ENCODE results near the gene TBC1D4.
"Not testable (repeated sequence)": the region's sequence is repeated elsewhere in the genome, so short reads cannot be mapped to it uniquely, and the experiment has no call there.

The TBC1D4 gene

GRCh38 chr13:75305059-75305458, 176.9 kb downstream of the TBC1D4 start:
- Histone ChIP-seq H3K9ac (ENCODE audit: low read length in 2 of 2) (no peak overlapping the region), H3K36me3 (ENCODE audit: control insufficient read depth in 2 of 2, insufficient read depth in 2 of 2, low read length in 2 of 2) (no peaks in the 10 kb centered on the region), H3K9me3 (ENCODE audit: control insufficient read depth in 2 of 2, low read length in 2 of 2) (no peaks in the 10 kb centered on the region), H3K4me1 (ENCODE audit: control insufficient read depth, insufficient read depth, low read length) (no peaks in the 10 kb centered on the region), H3K27me3 (ENCODE audit: control insufficient read depth in 1 of 2, insufficient read depth in 2 of 2, low read length in 2 of 2) (no peaks in the 10 kb centered on the region), H3K27ac (ENCODE audit: low read length) (no peak overlapping the region), H3K4me3 (ENCODE audit: low read length in 2 of 2) (no peak overlapping the region)

DNA sequence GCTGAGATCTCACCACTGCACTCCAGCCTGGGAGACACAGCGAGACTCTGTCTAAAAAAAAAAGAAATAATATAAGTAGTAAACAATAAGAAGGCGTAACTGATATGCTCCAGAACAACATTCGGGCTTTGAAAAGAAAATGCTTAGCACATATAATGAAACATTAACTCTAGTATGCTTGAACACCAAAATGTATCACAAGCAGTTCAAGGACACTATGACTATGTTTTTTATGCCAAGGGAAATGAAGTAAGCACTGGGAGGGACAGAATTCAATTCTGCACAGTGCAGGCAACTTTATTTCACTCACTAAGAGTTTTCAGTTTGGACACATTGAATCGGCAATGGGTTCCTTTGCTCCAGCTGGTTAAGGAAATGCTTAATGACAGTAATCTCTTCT, 178.7 kb downstream of the TBC1D4 start:
- H3K27ac ChIP-seq (ENCODE audit: low read length), result no peak overlapping the region
- no peak overlapping the region for H3K9ac ChIP-seq (ENCODE audit: low read length in 2 of 2)
- no peaks in the 10 kb centered on the region for H3K9me3 ChIP-seq (ENCODE audit: control insufficient read depth in 2 of 2, low read length in 2 of 2)
- no peak overlapping the region for H3K4me3 ChIP-seq (ENCODE audit: low read length in 2 of 2)
- H3K4me1 ChIP-seq (ENCODE audit: control insufficient read depth, insufficient read depth, low read length), result no peaks in the 10 kb centered on the region
- no peaks in the 10 kb centered on the region for H3K27me3 ChIP-seq (ENCODE audit: control insufficient read depth in 1 of 2, insufficient read depth in 2 of 2, low read length in 2 of 2)
- H3K36me3 ChIP-seq (ENCODE audit: control insufficient read depth in 2 of 2, insufficient read depth in 2 of 2, low read length in 2 of 2), result no peaks in the 10 kb centered on the region

DNA sequence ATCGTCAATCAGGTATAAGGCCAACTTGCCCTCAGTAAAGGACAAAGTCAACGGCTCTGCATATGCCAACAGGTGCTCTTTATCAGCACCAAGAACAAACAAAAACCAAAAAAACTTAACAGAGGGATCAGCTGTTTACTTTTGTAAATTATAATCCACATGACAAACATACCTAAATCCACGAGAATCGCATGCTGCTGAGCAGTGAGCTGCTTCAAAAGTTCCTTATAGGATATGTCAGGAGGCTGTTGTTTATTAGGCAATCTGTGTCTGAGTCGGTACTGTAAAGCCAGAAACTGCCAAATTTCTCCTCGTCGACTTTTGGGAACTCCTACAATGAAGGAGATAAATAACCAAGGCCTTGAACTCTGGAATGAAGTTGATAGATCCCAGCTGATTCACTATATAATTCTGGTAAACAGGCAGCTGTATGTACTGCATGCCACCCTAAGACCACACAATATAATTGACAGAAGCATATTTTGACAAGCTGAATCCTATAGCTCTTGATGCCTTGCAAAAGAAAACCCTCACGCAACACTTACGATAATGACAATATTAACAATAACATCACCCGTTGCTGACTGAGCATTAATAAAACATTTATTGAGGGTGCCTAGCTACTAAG, 179.8 kb downstream of the TBC1D4 start:
- no peaks in the 10 kb centered on the region for H3K27me3 ChIP-seq (ENCODE audit: control insufficient read depth in 1 of 2, insufficient read depth in 2 of 2, low read length in 2 of 2)
- no peak overlapping the region for H3K4me3 ChIP-seq (ENCODE audit: low read length in 2 of 2)
- H3K36me3 ChIP-seq (ENCODE audit: control insufficient read depth in 2 of 2, insufficient read depth in 2 of 2, low read length in 2 of 2), result no peaks in the 10 kb centered on the region
- H3K9me3 ChIP-seq (ENCODE audit: control insufficient read depth in 2 of 2, low read length in 2 of 2), result no peaks in the 10 kb centered on the region
- H3K9ac ChIP-seq (ENCODE audit: low read length in 2 of 2), result no peak overlapping the region
- no peaks in the 10 kb centered on the region for H3K4me1 ChIP-seq (ENCODE audit: control insufficient read depth, insufficient read depth, low read length)
- no peak overlapping the region for H3K27ac ChIP-seq (ENCODE audit: low read length)

DNA sequence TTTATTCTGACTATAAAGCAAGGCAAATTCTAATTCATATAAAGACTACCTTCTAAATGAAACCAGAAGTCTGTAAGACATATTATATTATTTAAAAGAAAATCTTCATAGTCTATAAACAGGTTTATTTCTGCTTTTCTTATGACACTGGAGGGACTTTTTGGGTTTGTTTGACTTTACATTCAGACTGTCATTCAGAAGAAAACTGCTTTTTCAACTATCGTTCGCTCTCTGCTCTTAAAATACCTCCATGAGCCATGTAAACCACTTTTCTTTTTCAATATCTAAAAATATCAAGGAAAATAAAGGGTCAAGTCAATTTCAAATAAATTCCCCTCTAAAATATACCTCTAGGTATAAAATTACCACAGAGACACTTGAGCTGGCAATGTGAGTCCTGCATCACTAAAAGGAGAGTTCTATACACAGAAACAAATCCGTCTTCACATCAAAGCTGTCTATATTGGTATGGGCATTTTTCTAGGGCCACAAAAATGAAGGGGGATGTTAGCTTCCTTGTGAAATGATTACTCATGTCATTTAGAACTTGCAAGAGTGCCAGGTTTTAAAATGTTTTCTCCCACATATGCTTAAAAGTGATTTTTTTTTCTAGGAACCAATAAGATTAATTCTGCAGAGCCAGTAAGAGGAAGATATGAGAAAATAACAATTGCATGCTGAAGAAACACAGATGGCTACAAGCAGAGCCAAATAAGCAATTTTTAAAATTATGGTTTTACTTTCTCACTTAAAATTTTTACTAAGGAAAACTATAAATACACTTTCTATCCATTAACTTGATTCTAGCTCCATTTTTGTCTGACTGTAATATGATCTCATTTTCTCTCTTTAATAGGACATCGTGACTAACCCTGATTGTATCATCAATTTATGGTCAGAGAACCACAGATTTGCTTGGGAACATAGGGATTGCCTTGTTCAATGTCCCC, 181.8 kb downstream of the TBC1D4 start:
- H3K36me3 ChIP-seq (ENCODE audit: control insufficient read depth in 2 of 2, insufficient read depth in 2 of 2, low read length in 2 of 2), result no peaks in the 10 kb centered on the region
- H3K9me3 ChIP-seq (ENCODE audit: control insufficient read depth in 2 of 2, low read length in 2 of 2), result no peaks in the 10 kb centered on the region
- H3K27me3 ChIP-seq (ENCODE audit: control insufficient read depth in 1 of 2, insufficient read depth in 2 of 2, low read length in 2 of 2), result no peaks in the 10 kb centered on the region
- H3K4me3 ChIP-seq (ENCODE audit: low read length in 2 of 2), result no peak overlapping the region
- H3K27ac ChIP-seq (ENCODE audit: low read length), result no peak overlapping the region
- no peak overlapping the region for H3K9ac ChIP-seq (ENCODE audit: low read length in 2 of 2)
- H3K4me1 ChIP-seq (ENCODE audit: control insufficient read depth, insufficient read depth, low read length), result no peaks in the 10 kb centered on the region

DNA sequence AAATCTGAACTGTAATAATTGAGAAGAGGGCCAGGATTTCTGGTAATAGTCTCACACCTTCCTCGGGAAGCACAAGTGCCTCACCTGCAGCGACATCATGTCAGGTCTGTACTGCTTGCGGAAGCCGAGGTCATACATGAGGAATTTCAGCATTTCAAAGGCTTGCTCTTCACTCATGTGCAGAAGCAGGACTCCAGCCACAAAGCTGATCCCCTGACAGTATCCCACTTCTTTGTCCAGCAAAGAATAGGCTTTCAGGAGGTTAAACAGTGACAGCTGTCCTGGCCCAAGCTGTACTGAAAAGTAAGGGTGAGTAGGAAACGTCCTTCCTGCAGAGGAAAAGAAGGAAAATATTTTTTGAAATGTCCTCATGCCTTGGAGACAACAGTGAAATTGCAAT, 182.7 kb downstream of the TBC1D4 start:
- H3K27ac ChIP-seq (ENCODE audit: low read length), result no peak overlapping the region
- H3K36me3 ChIP-seq (ENCODE audit: control insufficient read depth in 2 of 2, insufficient read depth in 2 of 2, low read length in 2 of 2), result no peaks in the 10 kb centered on the region
- no peak overlapping the region for H3K4me3 ChIP-seq (ENCODE audit: low read length in 2 of 2)
- H3K27me3 ChIP-seq (ENCODE audit: control insufficient read depth in 1 of 2, insufficient read depth in 2 of 2, low read length in 2 of 2), result no peaks in the 10 kb centered on the region
- H3K9ac ChIP-seq (ENCODE audit: low read length in 2 of 2), result no peak overlapping the region
- H3K9me3 ChIP-seq (ENCODE audit: control insufficient read depth in 2 of 2, low read length in 2 of 2), result no peaks in the 10 kb centered on the region
- no peaks in the 10 kb centered on the region for H3K4me1 ChIP-seq (ENCODE audit: control insufficient read depth, insufficient read depth, low read length)

DNA sequence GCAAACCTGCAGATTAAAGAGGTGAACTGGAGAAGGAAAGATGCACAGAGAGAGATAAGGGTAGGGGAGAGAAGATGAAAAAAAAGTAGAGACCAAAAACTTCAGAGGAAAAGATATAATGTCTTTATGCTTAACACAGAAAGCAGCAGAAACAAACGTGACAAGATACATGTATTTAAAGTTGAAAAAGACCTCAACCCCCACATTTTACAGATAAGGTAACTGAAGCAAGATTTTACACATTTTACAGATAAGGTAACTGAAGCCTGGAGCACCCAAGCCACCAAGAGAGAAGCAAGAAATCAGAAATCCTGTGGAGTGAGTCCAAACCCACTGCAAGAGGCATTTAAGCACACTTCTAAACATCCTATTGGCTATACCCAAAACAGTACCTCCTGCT, 185.3 kb downstream of the TBC1D4 start:
- no peak overlapping the region for H3K27ac ChIP-seq (ENCODE audit: low read length)
- H3K9ac ChIP-seq (ENCODE audit: low read length in 2 of 2), result no peak overlapping the region
- no peak overlapping the region for H3K4me3 ChIP-seq (ENCODE audit: low read length in 2 of 2)
- no peaks in the 10 kb centered on the region for H3K4me1 ChIP-seq (ENCODE audit: control insufficient read depth, insufficient read depth, low read length)
- no peaks in the 10 kb centered on the region for H3K36me3 ChIP-seq (ENCODE audit: control insufficient read depth in 2 of 2, insufficient read depth in 2 of 2, low read length in 2 of 2)
- no peaks in the 10 kb centered on the region for H3K27me3 ChIP-seq (ENCODE audit: control insufficient read depth in 1 of 2, insufficient read depth in 2 of 2, low read length in 2 of 2)
- no peaks in the 10 kb centered on the region for H3K9me3 ChIP-seq (ENCODE audit: control insufficient read depth in 2 of 2, low read length in 2 of 2)

DNA sequence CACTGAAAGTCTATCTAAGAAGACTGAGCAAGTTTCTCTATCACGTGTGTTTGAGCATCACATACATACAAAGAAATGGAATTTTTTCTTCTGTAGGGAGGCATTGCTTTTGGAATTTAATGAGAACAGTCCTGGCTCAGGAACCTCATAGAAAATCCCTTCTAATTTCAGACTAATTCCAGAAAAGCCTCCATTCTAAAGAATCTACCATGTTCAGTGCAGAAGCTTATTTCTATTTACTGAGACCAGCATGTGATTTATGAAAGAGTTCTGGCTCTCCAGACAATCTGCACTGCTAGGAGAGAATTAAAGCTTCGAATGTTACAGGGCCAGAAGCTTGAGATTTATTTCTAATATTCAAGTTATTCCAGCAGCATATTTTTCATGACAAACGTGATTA, 186.8 kb downstream of the TBC1D4 start:
- H3K4me3 ChIP-seq (ENCODE audit: low read length in 2 of 2), result no peak overlapping the region
- no peaks in the 10 kb centered on the region for H3K27me3 ChIP-seq (ENCODE audit: control insufficient read depth in 1 of 2, insufficient read depth in 2 of 2, low read length in 2 of 2)
- H3K9me3 ChIP-seq (ENCODE audit: control insufficient read depth in 2 of 2, low read length in 2 of 2), result no peaks in the 10 kb centered on the region
- no peaks in the 10 kb centered on the region for H3K4me1 ChIP-seq (ENCODE audit: control insufficient read depth, insufficient read depth, low read length)
- H3K9ac ChIP-seq (ENCODE audit: low read length in 2 of 2), result no peak overlapping the region
- H3K27ac ChIP-seq (ENCODE audit: low read length), result no peak overlapping the region
- peaks cover 0 to 2% of the 10 kb centered on the region in 2 donors for H3K36me3 ChIP-seq (ENCODE audit: control insufficient read depth in 2 of 2, insufficient read depth in 2 of 2, low read length in 2 of 2)

DNA sequence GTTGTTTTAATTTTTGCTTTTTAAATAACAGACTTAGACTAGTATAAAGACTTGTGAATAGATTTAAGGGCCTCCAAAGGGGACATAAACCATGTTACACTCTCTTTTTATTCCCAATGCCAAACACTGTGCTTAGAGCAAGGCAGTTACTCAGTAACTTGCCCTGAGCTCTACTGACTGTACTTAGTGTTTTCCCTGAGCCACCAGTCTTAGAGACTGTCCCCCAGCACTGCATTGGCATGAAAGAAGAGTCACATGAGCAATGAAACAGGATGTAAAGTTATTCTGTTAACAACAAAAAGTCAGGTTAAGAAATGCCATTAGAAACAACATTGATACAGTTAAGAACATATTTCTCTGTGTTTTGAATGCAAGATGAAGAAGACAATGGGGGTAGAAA, 187.9 kb downstream of the TBC1D4 start:
- Histone ChIP-seq H3K4me1 (ENCODE audit: control insufficient read depth, insufficient read depth, low read length) (no peaks in the 10 kb centered on the region), H3K36me3 (ENCODE audit: control insufficient read depth in 2 of 2, insufficient read depth in 2 of 2, low read length in 2 of 2) (peaks cover 0 to 2% of the 10 kb centered on the region in 2 donors), H3K27ac (ENCODE audit: low read length) (no peak overlapping the region), H3K9ac (ENCODE audit: low read length in 2 of 2) (no peak overlapping the region), H3K4me3 (ENCODE audit: low read length in 2 of 2) (no peak overlapping the region), H3K9me3 (ENCODE audit: control insufficient read depth in 2 of 2, low read length in 2 of 2) (no peaks in the 10 kb centered on the region), H3K27me3 (ENCODE audit: control insufficient read depth in 1 of 2, insufficient read depth in 2 of 2, low read length in 2 of 2) (no peaks in the 10 kb centered on the region)

GRCh38 chr13:75285310-75285709, 196.7 kb downstream of the TBC1D4 start:
- H3K36me3 ChIP-seq (ENCODE audit: control insufficient read depth in 2 of 2, insufficient read depth in 2 of 2, low read length in 2 of 2), result peaks cover 0 to 3% of the 10 kb centered on the region in 2 donors
- H3K4me3 ChIP-seq (ENCODE audit: low read length in 2 of 2), result no peak overlapping the region
- H3K27ac ChIP-seq (ENCODE audit: low read length), result no peak overlapping the region

DNA sequence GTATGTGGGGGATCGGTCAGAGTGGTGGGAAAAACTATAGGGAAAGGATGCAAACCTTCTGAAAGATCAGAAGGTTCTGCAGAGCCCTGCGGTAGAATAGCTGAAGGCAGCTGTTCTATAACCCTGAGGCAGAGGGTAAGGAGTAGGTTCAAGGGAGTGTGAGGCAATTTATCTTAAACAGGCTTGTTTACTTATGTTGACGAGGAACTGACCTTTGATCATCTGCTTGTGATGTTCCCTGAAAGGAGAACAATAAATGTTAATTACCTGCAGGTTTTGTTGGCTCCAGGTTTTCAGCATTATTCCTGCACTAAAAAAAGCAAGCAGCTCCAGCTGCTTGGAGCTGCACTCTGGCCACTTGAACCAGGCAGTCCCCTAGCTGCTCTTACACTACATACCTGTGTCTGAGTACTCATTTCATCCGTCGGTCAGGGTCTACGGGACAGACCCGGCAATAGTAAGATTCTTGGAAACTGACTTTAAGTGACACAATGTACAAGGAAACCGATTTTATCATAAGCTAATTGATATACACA, 202.1 kb downstream of the TBC1D4 start:
- Histone ChIP-seq H3K9ac (ENCODE audit: low read length in 2 of 2) (no peak overlapping the region), H3K4me3 (ENCODE audit: low read length in 2 of 2) (no peak overlapping the region), H3K4me1 (ENCODE audit: control insufficient read depth, insufficient read depth, low read length) (no peaks in the 10 kb centered on the region), H3K27me3 (ENCODE audit: control insufficient read depth in 1 of 2, insufficient read depth in 2 of 2, low read length in 2 of 2) (no peaks in the 10 kb centered on the region), H3K36me3 (ENCODE audit: control insufficient read depth in 2 of 2, insufficient read depth in 2 of 2, low read length in 2 of 2) (no peaks in the 10 kb centered on the region), H3K27ac (ENCODE audit: low read length) (no peak overlapping the region), H3K9me3 (ENCODE audit: control insufficient read depth in 2 of 2, low read length in 2 of 2) (peaks cover 3% of the 10 kb centered on the region in 2 donors)

More at GRCh38 chr13:75285310-75285709, 196.7 kb downstream of the TBC1D4 start:
- Histone ChIP-seq H3K9ac (ENCODE audit: low read length in 2 of 2) (no peak overlapping the region), H3K27me3 (ENCODE audit: control insufficient read depth in 1 of 2, insufficient read depth in 2 of 2, low read length in 2 of 2) (no peaks in the 10 kb centered on the region), H3K9me3 (ENCODE audit: control insufficient read depth in 2 of 2, low read length in 2 of 2) (peaks cover 3% of the 10 kb centered on the region in 2 donors), H3K4me1 (ENCODE audit: control insufficient read depth, insufficient read depth, low read length) (no peaks in the 10 kb centered on the region)

DNA sequence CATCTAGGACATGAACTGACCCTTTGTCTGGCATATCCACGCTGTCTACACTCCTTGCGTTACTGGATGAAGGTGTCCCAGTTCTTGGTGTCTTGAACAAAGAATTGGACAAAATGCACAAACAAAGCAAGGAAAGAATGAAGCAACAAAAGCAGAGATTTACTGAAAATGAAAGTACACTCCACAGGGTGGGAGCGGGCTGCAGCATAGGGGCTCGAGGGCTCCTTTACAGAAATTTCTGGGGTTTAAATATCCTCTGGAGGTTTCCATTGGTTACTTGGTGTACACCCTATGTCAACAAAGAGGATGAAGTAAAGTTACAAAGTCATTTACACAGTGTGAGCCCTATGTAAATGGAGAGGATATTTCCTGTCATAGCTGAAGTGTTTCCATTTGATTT, 208.3 kb downstream of the TBC1D4 start:
- H3K36me3 ChIP-seq (ENCODE audit: control insufficient read depth in 2 of 2, insufficient read depth in 2 of 2, low read length in 2 of 2); H3K9me3 ChIP-seq (ENCODE audit: control insufficient read depth in 2 of 2, low read length in 2 of 2); H3K4me3 ChIP-seq (ENCODE audit: low read length in 2 of 2); H3K9ac ChIP-seq (ENCODE audit: low read length in 2 of 2); H3K4me1 ChIP-seq (ENCODE audit: control insufficient read depth, insufficient read depth, low read length); H3K27ac ChIP-seq (ENCODE audit: low read length); H3K27me3 ChIP-seq (ENCODE audit: control insufficient read depth in 1 of 2, insufficient read depth in 2 of 2, low read length in 2 of 2): not testable (repeated sequence)

All from stomach smooth muscle (tissue), 2 donors.